Erythroblast (primary cell): ENCODE data around the gene KRT27.

Experiments used
- GATA1 ChIP-seq: IDR thresholded peaks from 2 replicates; pipeline ENCODE4 v1.6.1; 2011; ENCODE audit warnings: low read depth, mild to moderate bottlenecking, control low read depth, low read length, moderate library complexity
- POLR2A ChIP-seq: IDR thresholded peaks from 2 replicates; pipeline ENCODE4 v1.6.1; 2011; ENCODE audit warnings: mild to moderate bottlenecking, low read length

GRCh38 chr17:40738553-40738952, 43.8 kb downstream of the KRT27 start:
- TF ChIP-seq POLR2A = no peak
- TF ChIP-seq GATA1 = no peak
